Activated CD4-positive, alpha-beta T cell treated with anti-CD3 and anti-CD28 coated beads for 36 hours (primary cell): ENCODE measurements around the gene OR1N2. TPM values are rescaled to one million over a fixed set of nuclear protein-coding genes. Genes with fewer than 3 reads are reported as not detected.
"Not testable (repeated sequence)": the region's sequence is repeated elsewhere in the genome, so short reads cannot be mapped to it uniquely, and the experiment has no call there.

Experiments used
- ATAC-seq: fragments of 200-7000 bp; cut with Tn5 transposase; one replicate; pipeline ENCODE4 v1.10.0; 2021; ENCODE audit warnings: mild to moderate bottlenecking, moderate library complexity
- CTCF ChIA-PET: fragments of 350-600 bp; sonication (Branson Sonifier 250); formaldehyde crosslinking; loops from one replicate; lab custom pipeline; 2021; ENCODE audit warnings: antibody characterized with exemption; lab: Charles Lee
- POLR2A ChIA-PET: fragments of 350-600 bp; sonication (Branson Sonifier 250); formaldehyde crosslinking; loops from one replicate; lab custom pipeline; 2021; ENCODE audit warnings: antibody characterized with exemption, inconsistent platforms; lab: Charles Lee
- DNase-seq: peaks from one replicate; pipeline ENCODE4 v3.0.0-alpha.2; 2020
- H3K27ac Mint-ChIP-seq: one replicate; pipeline ENCODE4 v1.8.0; 2021; ENCODE audit warnings: mixed read lengths
- H3K27me3 Mint-ChIP-seq: one replicate; pipeline ENCODE4 v1.8.0; 2021; ENCODE audit warnings: mixed read lengths
- H3K36me3 Mint-ChIP-seq: one replicate; pipeline ENCODE4 v1.8.0; 2021; ENCODE audit warnings: low read depth, mixed read lengths
- H3K4me1 Mint-ChIP-seq: one replicate; pipeline ENCODE4 v1.8.0; 2021; ENCODE audit warnings: mixed read lengths
- H3K4me3 Mint-ChIP-seq: one replicate; pipeline ENCODE4 v1.8.0; 2021; ENCODE audit warnings: mild to moderate bottlenecking, moderate library complexity, mixed read lengths
- H3K9me3 Mint-ChIP-seq: one replicate; pipeline ENCODE4 v1.8.0; 2021; ENCODE audit warnings: low read depth, mixed read lengths
- intact Hi-C, 2 experiments: fragments of 100-400 bp; cut with DNase I in 1 of 2; cut with micrococcal nuclease in 1 of 2; formaldehyde crosslinking; loops; one replicate each; pipeline versions ENCODE4 v1.14.2 to v1.15.1; 2022 to 2024; cut with DNase I, micrococcal nuclease
- total RNA-seq, 2 experiments: library from RNA; stranded (reverse); gene quantifications; one replicate each; pipeline ENCODE4 v1.2.3, GENCODE V29; 2021

OR1N2 gene, protein sequence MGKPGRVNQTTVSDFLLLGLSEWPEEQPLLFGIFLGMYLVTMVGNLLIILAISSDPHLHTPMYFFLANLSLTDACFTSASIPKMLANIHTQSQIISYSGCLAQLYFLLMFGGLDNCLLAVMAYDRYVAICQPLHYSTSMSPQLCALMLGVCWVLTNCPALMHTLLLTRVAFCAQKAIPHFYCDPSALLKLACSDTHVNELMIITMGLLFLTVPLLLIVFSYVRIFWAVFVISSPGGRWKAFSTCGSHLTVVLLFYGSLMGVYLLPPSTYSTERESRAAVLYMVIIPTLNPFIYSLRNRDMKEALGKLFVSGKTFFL
- total RNA-seq: not detected

DNA sequence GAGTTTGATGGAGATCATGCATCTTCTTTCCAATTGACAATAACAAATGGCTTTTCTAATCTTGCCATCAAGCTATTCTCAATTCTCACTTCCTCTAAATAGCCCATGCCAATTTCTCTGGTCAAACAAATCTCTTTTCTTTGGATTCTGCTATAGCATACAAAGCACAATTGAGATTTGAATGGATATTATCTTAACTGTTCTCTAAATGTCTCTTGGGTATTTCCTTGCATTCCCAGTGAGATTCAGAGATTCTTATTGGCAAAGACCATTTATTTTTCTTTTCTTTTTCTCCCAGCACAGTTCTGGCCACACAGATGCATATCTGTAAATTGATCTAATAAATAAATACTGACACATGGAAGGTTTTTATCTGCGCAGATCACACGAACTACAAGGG, at the start of gene OR1N2:
TSS of gene OR1N2 (plus strand) at position 301 of the 400 bp plus-strand sequence. CDS start 100 bp downstream, outside the sequence.
- Mint-ChIP-seq H3K27ac (no peak within 1 kb of the TSS), H3K36me3 (no peaks in the 10 kb centered on the region), H3K4me3 (no peak within 1 kb of the TSS), H3K4me1 (no peaks in the 10 kb centered on the region), H3K9me3 (no peaks in the 10 kb centered on the region), H3K27me3 (peaks cover 22% of the 10 kb centered on the region)
- ChIA-PET POLR2A (no interaction called here), CTCF (interaction anchor here (0.6 to 1.0 kb wide), 2 partner anchors 494 to 1049 kb away, joined by 3 to 4 read pairs; no protein-coding TSS in a partner anchor)
- no peak for ATAC-seq
- no peak for DNase-seq
- intact Hi-C loops: no loop called here

DNA sequence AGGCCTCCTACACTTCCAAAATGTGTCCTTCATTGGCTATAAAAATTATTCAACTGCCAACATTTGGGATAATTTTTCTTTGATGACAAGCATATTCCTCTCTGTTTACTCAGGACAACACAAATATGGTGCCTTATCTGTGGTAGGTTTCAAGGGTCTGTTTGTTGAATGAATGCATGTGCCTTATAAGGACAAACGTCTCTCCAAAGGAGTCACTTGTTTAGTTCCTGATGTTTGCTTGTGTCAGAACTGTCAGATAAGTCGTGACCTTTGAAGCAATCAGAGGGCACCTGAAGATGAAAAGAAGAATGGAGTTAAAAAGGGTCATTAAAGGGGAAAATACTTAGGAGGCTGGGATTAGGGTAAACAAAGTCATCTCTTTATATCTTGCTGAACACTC, 45.9 kb upstream of the OR1N2 start:
- CTCF ChIA-PET: no interaction called here
- Mint-ChIP-seq H3K4me1 (no peaks in the 10 kb centered on the region), H3K4me3 (no peak overlapping the region), H3K36me3 (no peaks in the 10 kb centered on the region), H3K27ac (no peak overlapping the region), H3K9me3 (no peaks in the 10 kb centered on the region), H3K27me3 (peaks cover 19% of the 10 kb centered on the region)
- DNase-seq (no peak), ATAC-seq (no peak)
- POLR2A ChIA-PET: no interaction called here
- intact Hi-C loops: no loop called here

DNA sequence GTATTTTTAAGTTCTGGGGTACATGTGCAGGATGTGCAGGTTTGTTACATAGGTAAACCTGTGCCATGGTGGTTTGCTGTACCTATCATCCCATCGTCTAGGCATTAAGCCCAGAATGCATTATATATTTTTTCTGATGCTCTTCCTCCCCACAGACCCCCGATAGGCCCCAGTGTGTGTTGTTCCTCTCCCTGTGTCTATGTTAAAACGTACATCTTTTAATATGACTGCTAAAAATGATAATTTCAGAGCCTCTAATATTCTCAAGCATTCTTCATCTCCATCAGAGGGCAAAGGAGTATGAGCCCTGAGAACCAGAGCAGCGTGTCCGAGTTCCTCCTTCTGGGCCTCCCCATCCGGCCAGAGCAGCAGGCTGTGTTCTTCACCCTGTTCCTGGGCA, 42.4 kb upstream of the OR1N2 start, which contains the start of gene OR1J2:
TSS of gene OR1J2 (plus strand) at position 301 of the 400 bp plus-strand sequence. CDS start at position 301, 0 bp downstream.
- H3K36me3 Mint-ChIP-seq: no peaks in the 10 kb centered on the region
- POLR2A ChIA-PET: no interaction called here
- CTCF ChIA-PET: no interaction called here
- DNase-seq (no peak), ATAC-seq (no peak)
- intact Hi-C loops: no loop called here
- no peaks in the 10 kb centered on the region for H3K9me3 Mint-ChIP-seq
- H3K27ac Mint-ChIP-seq: no peak within 1 kb of the TSS
- no peak within 1 kb of the TSS for H3K4me3 Mint-ChIP-seq
- peaks cover 17% of the 10 kb centered on the region for H3K27me3 Mint-ChIP-seq
- H3K4me1 Mint-ChIP-seq: no peaks in the 10 kb centered on the region

DNA sequence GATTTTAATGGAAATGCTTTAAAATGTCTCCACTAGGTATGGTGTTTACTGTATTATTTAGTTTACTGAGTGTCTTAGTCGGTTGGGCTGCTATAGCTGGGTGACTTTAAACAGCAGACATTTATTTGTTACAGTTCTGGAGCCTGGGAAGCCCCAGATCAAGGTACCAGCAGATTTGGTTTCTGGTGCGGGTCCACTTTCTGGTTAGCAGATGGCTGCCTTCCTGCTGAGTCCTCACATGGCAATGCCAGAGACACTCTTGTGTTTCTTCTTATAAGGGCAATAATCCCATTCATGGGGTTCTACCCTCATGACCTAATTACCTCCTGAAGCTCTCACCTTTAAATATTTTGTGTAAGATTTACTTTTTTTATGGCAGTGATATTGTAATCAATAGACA, 34.7 kb upstream of the OR1N2 start:
- H3K4me3 Mint-ChIP-seq: no peak overlapping the region
- ChIA-PET CTCF (interaction anchor here (0.5 kb wide), 1 partner anchor 9 kb away, joined by 3 read pairs; no protein-coding TSS in a partner anchor), POLR2A (no interaction called here)
- no peaks in the 10 kb centered on the region for H3K4me1 Mint-ChIP-seq
- no peak for ATAC-seq
- no peak overlapping the region for H3K27ac Mint-ChIP-seq
- H3K27me3 Mint-ChIP-seq: peaks cover 12% of the 10 kb centered on the region
- no peak for DNase-seq
- no peaks in the 10 kb centered on the region for H3K36me3 Mint-ChIP-seq
- intact Hi-C loops: no loop called here
- no peaks in the 10 kb centered on the region for H3K9me3 Mint-ChIP-seq

DNA sequence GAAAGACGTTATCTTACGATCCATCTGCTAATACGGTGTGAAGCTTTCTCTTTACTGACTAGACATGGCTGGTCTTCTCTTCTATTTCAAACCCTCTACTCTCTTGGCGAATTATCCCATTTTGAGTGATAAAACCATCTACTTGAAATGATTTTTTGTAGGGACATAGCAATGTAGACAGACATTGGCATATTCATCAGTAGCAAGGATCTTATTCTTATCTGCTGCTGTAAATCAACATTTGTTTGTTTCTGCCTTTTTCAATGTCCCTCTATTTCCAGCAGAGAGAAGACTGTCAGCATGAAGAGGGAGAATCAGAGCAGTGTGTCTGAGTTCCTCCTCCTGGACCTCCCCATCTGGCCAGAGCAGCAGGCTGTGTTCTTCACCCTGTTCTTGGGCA, 34.1 kb upstream of the OR1N2 start, which contains the start of gene OR1J4:
TSS of gene OR1J4 (plus strand) at position 301 of the 400 bp plus-strand sequence. CDS start at position 301, 0 bp downstream.
- ATAC-seq (no peak), DNase-seq (no peak)
- ChIA-PET CTCF (no interaction called here), POLR2A (no interaction called here)
- no peaks in the 10 kb centered on the region for H3K9me3 Mint-ChIP-seq
- H3K36me3 Mint-ChIP-seq: no peaks in the 10 kb centered on the region
- no peaks in the 10 kb centered on the region for H3K4me1 Mint-ChIP-seq
- intact Hi-C loops: no loop called here
- peaks cover 14% of the 10 kb centered on the region for H3K27me3 Mint-ChIP-seq
- H3K4me3 Mint-ChIP-seq: no peak within 1 kb of the TSS
- no peak within 1 kb of the TSS for H3K27ac Mint-ChIP-seq

DNA sequence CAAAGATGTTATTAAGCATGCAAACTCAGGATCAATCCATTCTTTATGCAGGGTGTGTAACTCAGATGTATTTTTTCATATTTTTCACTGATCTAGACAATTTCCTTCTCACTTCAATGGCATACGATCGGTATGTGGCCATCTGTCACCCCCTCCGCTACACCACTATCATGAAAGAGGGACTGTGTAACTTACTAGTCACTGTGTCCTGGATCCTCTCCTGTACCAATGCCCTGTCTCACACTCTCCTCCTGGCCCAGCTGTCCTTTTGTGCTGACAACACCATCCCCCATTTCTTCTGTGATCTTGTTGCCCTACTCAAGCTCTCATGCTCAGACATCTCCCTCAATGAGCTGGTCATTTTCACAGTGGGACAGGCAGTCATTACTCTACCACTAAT, 33.5 kb upstream of the OR1N2 start:
- CTCF ChIA-PET: no interaction called here
- H3K27me3 Mint-ChIP-seq: peaks cover 14% of the 10 kb centered on the region

DNA sequence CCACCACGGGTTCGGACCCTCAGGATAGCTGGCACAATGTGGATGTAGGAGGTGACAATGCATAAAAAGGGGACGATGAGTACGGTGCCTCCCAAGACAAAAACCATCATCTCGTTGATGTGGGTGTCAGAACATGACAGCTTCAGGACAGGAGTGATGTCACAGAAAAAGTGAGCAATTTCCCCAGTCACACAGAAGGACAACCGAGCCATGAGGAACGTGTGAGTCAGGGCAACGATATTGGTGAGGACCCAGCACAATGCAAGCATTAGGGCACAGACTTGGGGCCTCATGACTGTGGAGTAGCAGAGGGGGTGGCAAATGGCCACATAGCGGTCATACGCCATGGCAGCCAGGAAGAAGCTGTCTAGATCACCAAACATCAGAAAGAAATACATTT, 26.3 kb upstream of the OR1N2 start:
- DNase-seq (peak; percentile 41), ATAC-seq (peak; percentile 86)
- intact Hi-C loops: no loop called here
- H3K9me3 Mint-ChIP-seq: no peaks in the 10 kb centered on the region
- H3K4me1 Mint-ChIP-seq: peaks cover 5% of the 10 kb centered on the region
- H3K27me3 Mint-ChIP-seq: peaks cover 18% of the 10 kb centered on the region
- ChIA-PET CTCF (no interaction called here), POLR2A (no interaction called here)
- H3K36me3 Mint-ChIP-seq: no peaks in the 10 kb centered on the region
- H3K27ac Mint-ChIP-seq: no peak overlapping the region
- no peak overlapping the region for H3K4me3 Mint-ChIP-seq

More for the DNA sequence above, 33.5 kb upstream of the OR1N2 start:
- H3K9me3 Mint-ChIP-seq: no peaks in the 10 kb centered on the region
- ATAC-seq (no peak), DNase-seq (no peak)
- POLR2A ChIA-PET: no interaction called here
- no peak overlapping the region for H3K27ac Mint-ChIP-seq
- no peak overlapping the region for H3K4me3 Mint-ChIP-seq
- no peaks in the 10 kb centered on the region for H3K36me3 Mint-ChIP-seq
- no peaks in the 10 kb centered on the region for H3K4me1 Mint-ChIP-seq
- intact Hi-C loops: no loop called here

DNA sequence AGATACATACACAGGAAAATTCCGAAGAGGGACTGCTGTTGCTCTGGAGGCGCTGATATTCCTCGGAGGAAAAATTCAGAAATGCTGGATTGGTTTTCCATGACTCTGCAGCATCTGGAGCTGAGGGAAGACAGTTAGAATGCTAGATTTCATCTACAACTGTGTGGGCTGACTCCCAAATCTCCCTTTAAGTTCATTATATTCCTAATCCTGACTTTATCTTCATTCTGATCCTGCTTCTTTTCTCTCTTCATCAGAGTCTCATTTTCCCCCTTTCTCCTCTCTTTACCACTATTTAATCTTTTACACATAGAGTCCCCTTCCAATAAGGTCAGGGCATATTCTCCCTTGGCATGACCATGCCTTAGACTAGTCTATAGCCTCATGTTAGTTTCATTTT, 25.7 kb upstream of the OR1N2 start, which contains the start of gene OR1N1:
TSS of gene OR1N1 (minus strand) at position 101 of the 400 bp plus-strand sequence. CDS start at position 101, 0 bp downstream.
- Mint-ChIP-seq H3K9me3 (no peaks in the 10 kb centered on the region), H3K27me3 (peaks cover 18% of the 10 kb centered on the region), H3K36me3 (no peaks in the 10 kb centered on the region), H3K4me3 (no peak within 1 kb of the TSS), H3K4me1 (peaks cover 5% of the 10 kb centered on the region), H3K27ac (no peak within 1 kb of the TSS)
- DNase-seq (no peak), ATAC-seq (no peak)
- intact Hi-C loops: no loop called here
- ChIA-PET POLR2A (no interaction called here), CTCF (no interaction called here)

DNA sequence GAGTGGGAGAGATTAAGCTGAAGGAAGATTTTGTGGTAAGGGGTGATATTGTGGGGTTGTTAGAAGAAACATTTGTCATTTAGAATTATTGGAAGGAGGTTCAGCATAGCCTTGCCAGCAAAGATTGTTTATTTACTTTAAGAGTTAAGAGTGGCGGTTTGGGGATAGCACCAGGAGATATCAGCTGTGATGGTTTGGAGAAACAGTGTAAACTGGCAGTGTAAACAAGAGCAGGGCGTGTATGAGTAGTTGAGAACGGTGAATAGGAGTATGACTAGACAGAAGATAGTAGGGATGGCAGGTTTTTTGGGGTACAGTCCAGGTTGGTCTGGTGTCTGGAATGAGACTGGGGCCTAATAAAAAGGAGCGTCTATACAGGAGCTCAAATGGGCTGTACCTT, 21.8 kb upstream of the OR1N2 start:
- H3K27ac Mint-ChIP-seq, intact Hi-C loops, CTCF ChIA-PET, H3K9me3 Mint-ChIP-seq, DNase-seq, H3K4me3 Mint-ChIP-seq, POLR2A ChIA-PET, H3K4me1 Mint-ChIP-seq, H3K36me3 Mint-ChIP-seq, ATAC-seq: not testable (repeated sequence)
- peaks cover 17% of the 10 kb centered on the region for H3K27me3 Mint-ChIP-seq

DNA sequence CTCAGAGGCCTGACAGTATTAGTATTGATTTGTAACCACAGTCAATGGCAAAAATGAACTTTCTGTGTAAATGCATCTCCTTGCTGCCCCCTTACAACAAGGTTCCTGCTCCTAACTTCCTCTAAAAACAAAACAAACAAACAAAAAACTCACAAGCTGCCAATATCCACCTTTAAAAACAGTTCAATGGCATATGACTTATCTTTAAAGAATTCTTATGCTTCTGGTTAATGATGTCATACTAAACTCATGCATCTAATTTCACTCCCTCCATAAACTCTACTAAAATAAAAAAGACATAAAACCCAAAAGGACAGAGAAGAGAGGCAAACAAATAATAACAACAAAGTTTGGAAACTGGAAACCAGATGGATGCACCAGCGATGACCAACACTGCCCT, 16.8 kb upstream of the OR1N2 start:
- H3K4me3 Mint-ChIP-seq: no peak overlapping the region
- peaks cover 8% of the 10 kb centered on the region for H3K27me3 Mint-ChIP-seq
- ChIA-PET CTCF (no interaction called here), POLR2A (no interaction called here)
- ATAC-seq: no peak
- H3K9me3 Mint-ChIP-seq: peaks cover 3% of the 10 kb centered on the region
- H3K27ac Mint-ChIP-seq: no peak overlapping the region
- intact Hi-C loops: no loop called here
- no peak for DNase-seq
- no peaks in the 10 kb centered on the region for H3K4me1 Mint-ChIP-seq
- H3K36me3 Mint-ChIP-seq: no peaks in the 10 kb centered on the region

DNA sequence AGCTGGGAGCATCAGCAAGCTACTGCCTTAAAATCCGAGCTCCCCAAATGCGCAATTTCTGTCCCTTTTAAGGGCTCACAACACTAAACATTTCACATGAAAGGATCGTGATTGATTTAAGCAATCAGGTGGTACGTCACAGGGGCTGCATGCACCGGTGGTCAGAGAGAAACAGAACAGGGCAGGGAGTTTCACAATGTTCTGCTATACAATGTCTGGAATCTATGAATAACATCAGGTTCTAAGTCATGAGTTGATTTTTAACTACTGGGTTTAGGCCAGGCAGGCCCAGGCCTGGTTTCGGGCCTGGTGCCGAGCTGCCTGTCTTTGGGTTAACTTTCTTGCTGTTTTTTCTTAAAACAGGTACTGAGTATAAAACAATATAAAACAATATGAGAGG, 15.8 kb upstream of the OR1N2 start:
- H3K9me3 Mint-ChIP-seq, H3K27ac Mint-ChIP-seq, CTCF ChIA-PET, POLR2A ChIA-PET, intact Hi-C loops, H3K4me1 Mint-ChIP-seq, DNase-seq, H3K27me3 Mint-ChIP-seq, ATAC-seq, H3K36me3 Mint-ChIP-seq, H3K4me3 Mint-ChIP-seq: not testable (repeated sequence)

DNA sequence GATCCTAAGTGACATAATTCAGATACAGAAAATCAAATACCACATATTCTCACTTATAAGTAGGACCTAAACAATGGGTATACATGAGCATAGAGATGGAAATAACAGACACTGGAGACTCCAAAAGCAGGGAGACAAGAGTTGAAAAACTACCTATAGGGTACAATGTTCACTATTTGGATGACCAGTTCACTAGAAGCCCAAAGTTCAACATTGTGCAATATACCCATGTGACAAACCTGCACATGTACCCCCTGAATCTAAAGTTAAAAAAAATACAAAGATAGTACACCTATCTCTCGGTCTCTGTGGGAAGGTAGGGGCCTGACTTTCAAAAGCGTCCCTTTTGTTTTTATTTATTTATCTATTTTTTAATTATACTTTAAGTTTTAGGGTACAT, 14.2 kb upstream of the OR1N2 start:
- Mint-ChIP-seq H3K27ac (no peak overlapping the region), H3K36me3 (no peaks in the 10 kb centered on the region), H3K9me3 (peaks cover 3% of the 10 kb centered on the region), H3K4me3 (no peak overlapping the region), H3K27me3 (peaks cover 7% of the 10 kb centered on the region), H3K4me1 (no peaks in the 10 kb centered on the region)
- no peak for DNase-seq
- no peak for ATAC-seq
- ChIA-PET CTCF (no interaction called here), POLR2A (no interaction called here)
- intact Hi-C loops: no loop called here
